ENCODE measurements around the gene CRB2. TPM values are rescaled to one million over a fixed set of nuclear protein-coding genes. Genes with fewer than 3 reads are reported as not detected.

CRB2 gene
- total RNA-seq, 4 donors from 2014 or later: 0.11 TPM; not detected in 3

- Histone ChIP-seq H3K4me1 (peaks cover 16 to 42% of the 10 kb centered on the region in 2 donors), H3K36me3 (no peaks in the 10 kb centered on the region), H3K4me3 (replicated peaks in 1 of 3) (no peak overlapping the region), H3K27ac (no peak overlapping the region), H3K27me3 (no peaks in the 10 kb centered on the region), H3K9me3 (no peaks in the 10 kb centered on the region)
- DNase-seq: no peak
- TF ChIP-seq POLR2A (IDR thresholded peaks at IDR 0.05): no peak
- no peak for TF ChIP-seq CTCF (IDR thresholded peaks at IDR 0.05)
- intact Hi-C loops (cut with DNase I): loop anchor here (10.0 kb wide), 1 partner anchor 262 kb away; no protein-coding TSS in a partner anchor
- WGBS, 2 donors: 97 to 99% methylated on average over 3 of the region's 3 CpGs
These were observed 9.2 kb upstream of the CRB2 start for GRCh38 chr9:123346826-123347225.

- no peaks in the 10 kb centered on the region for H3K36me3 ChIP-seq
- intact Hi-C loops (cut with DNase I): loop anchor here (10.0 kb wide), 1 partner anchor 263 kb away; no protein-coding TSS in a partner anchor
These were observed 8.5 kb upstream of the CRB2 start for GRCh38 chr9:123347289-123348060.

DNA sequence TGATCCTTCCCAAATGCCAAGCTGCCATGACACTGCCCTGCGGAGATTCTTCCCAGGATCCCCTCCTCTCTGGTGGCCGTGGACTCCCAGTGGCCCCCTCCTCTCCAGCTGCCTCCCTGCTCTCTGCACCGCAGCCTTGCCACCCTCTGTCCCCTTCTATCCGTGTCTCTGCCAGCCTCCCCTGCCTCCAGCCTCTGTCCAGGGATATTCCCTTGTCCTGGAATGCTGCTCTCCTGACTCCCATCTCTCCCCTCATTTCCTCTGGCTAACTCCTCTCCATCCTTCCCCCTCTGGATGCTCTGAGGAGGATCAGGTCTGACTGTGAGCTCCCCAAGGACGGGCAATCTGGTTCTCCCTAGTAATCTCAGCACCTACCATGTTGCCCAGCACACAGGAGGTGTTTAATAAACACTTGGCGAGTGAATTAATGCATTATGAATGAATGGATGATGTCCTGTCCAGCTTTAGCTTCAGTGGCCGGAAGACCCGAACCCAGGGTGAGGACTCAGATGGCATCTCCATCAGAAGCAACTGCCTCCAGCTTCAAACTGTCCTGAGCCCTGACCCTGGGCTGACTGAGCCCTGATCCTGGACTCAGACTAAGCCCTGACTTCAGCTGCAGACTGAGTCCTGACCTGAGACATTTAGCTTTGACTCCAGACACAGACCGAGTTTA, 7.5 kb upstream of the CRB2 start:
- H3K9me3 ChIP-seq: no peaks in the 10 kb centered on the region
- H3K4me3 ChIP-seq (replicated peaks in 1 of 3): no peak overlapping the region
- intact Hi-C loops (cut with DNase I): loop anchor here (10.0 kb wide), 1 partner anchor 264 kb away; no protein-coding TSS in a partner anchor
- 78 to 81% methylated on average over 7 to 9 of the region's 9 CpGs for WGBS, 2 donors
- no peak for DNase-seq
- no peak overlapping the region for H3K27ac ChIP-seq
- peaks cover 22 to 52% of the 10 kb centered on the region in 2 donors for H3K4me1 ChIP-seq
- no peaks in the 10 kb centered on the region for H3K36me3 ChIP-seq
- H3K27me3 ChIP-seq: no peaks in the 10 kb centered on the region
- TF ChIP-seq CTCF (IDR thresholded peaks at IDR 0.05) (no peak), POLR2A (IDR thresholded peaks at IDR 0.05) (no peak)

More at GRCh38 chr9:123347289-123348060, 8.5 kb upstream of the CRB2 start:
- TF ChIP-seq CTCF (IDR thresholded peaks at IDR 0.05) (no peak), POLR2A (IDR thresholded peaks at IDR 0.05) (no peak)
- WGBS, 2 donors: 80 to 84% methylated on average over 12 of the region's 12 CpGs
- no peak for DNase-seq
- no peak overlapping the region for H3K4me3 ChIP-seq (replicated peaks in 1 of 3)
- no peaks in the 10 kb centered on the region for H3K27me3 ChIP-seq
- no peak overlapping the region for H3K27ac ChIP-seq
- no peaks in the 10 kb centered on the region for H3K9me3 ChIP-seq
- peaks cover 16 to 48% of the 10 kb centered on the region in 2 donors for H3K4me1 ChIP-seq

- Histone ChIP-seq H3K4me1 (peaks cover 27 to 52% of the 10 kb centered on the region in 2 donors), H3K36me3 (no peaks in the 10 kb centered on the region), H3K27me3 (no peaks in the 10 kb centered on the region), H3K9me3 (no peaks in the 10 kb centered on the region), H3K27ac (no peak overlapping the region), H3K4me3 (replicated peaks in 1 of 3) (no peak overlapping the region)
- no peak for DNase-seq
- intact Hi-C loops (cut with DNase I): loop anchor here (10.0 kb wide), 1 partner anchor 264 kb away; no protein-coding TSS in a partner anchor
- TF ChIP-seq POLR2A (IDR thresholded peaks at IDR 0.05): no peak
- TF ChIP-seq CTCF (IDR thresholded peaks at IDR 0.05): no peak
- WGBS, 2 donors: 59 to 96% methylated on average over 1 to 3 of the region's 3 CpGs
These were observed 7.0 kb upstream of the CRB2 start for GRCh38 chr9:123349033-123349432.
